T-cell (primary cell): ENCODE measurements around the gene ARMC5. TPM values are rescaled to one million over a fixed set of nuclear protein-coding genes. Genes with fewer than 3 reads are reported as not detected.
A peak's percentile ranks its signal among the peaks of the same experiment; 100 is the strongest.

Source experiments
- ATAC-seq, 4 experiments: fragments of 200-7000 bp in 3 of 4; fragments of 150-1000 bp in 1 of 4; cut with Tn5 transposase; replicated peaks in 1 of 4; 1 replicate in 3 of 4; 2 replicates in 1 of 4; pipeline ENCODE4 v1.10.0; 2021; ENCODE audit warnings: moderate library complexity in 3 of 4, mild to moderate bottlenecking in 2 of 4, moderate number of reproducible peaks in 1 of 4
- CTCF ChIA-PET, 2 donors: fragments of 300-600 bp; sonication (Branson Sonifier 250); formaldehyde crosslinking; loops; one replicate each; lab custom pipeline; 2022; ENCODE audit warnings: antibody characterized with exemption in 2 of 2; lab: Charles Lee
- POLR2A ChIA-PET, 2 donors: fragments of 300-600 bp; sonication (Branson Sonifier 250); formaldehyde crosslinking; loops; one replicate each; lab custom pipeline; 2022; ENCODE audit warnings: antibody characterized with exemption in 2 of 2; lab: Charles Lee
- DNase-seq, 35 experiments: peaks; one replicate each; pipeline versions ENCODE4 v3.0.0 to v3.0.0-alpha.2; 2013 to 2023
- H3K27ac ChIP-seq: one replicate; pipeline ENCODE4 v1.5.1; 2013; ENCODE audit warnings: low read length
- H3K27me3 ChIP-seq, 2 experiments: replicated peaks in 1 of 2; 1 replicate in 1 of 2; 2 replicates in 1 of 2; pipeline versions ENCODE4 v1.6.1 to v1.7.0; 2013; ENCODE audit warnings: low read length in 1 of 2, mixed read lengths in 1 of 2; ENCODE audit not compliant: control insufficient read depth in 2 of 2, insufficient read depth in 2 of 2; ENCODE audit errors: extremely low read depth in 1 of 2
- H3K36me3 ChIP-seq, 2 donors: 1 replicate in 1 of 2; 2 replicates in 1 of 2; pipeline versions ENCODE4 v1.6.1 to v1.7.0; 2013; ENCODE audit warnings: low read length in 1 of 2; ENCODE audit not compliant: control insufficient read depth in 2 of 2, insufficient read depth in 1 of 2; ENCODE audit errors: extremely low read depth in 1 of 2
- H3K4me1 ChIP-seq, 2 experiments: 1 replicate in 1 of 2; 2 replicates in 1 of 2; pipeline versions ENCODE4 v1.6.1 to v1.7.0; 2013; ENCODE audit warnings: low read length in 2 of 2, mixed read lengths in 1 of 2; ENCODE audit not compliant: insufficient read depth in 2 of 2, control insufficient read depth in 1 of 2; ENCODE audit errors: extremely low read depth in 1 of 2
- H3K4me3 ChIP-seq, 2 donors: 1 replicate in 1 of 2; 2 replicates in 1 of 2; pipeline versions ENCODE4 v1.5.1 to v1.7.0; 2013; ENCODE audit warnings: mild to moderate bottlenecking in 2 of 2, low read length in 1 of 2, moderate library complexity in 1 of 2; ENCODE audit not compliant: control insufficient read depth in 1 of 2; ENCODE audit errors: extremely low read depth in 1 of 2
- H3K9me3 ChIP-seq: 2 replicates; pipeline ENCODE4 v1.7.0; 2013
- H3K27ac Mint-ChIP-seq, 2 donors: one replicate each; pipeline ENCODE4 v1.8.0; 2020 to 2021; ENCODE audit warnings: mild to moderate bottlenecking in 2 of 2, mixed read lengths in 2 of 2
- H3K27me3 Mint-ChIP-seq, 2 donors: one replicate each; pipeline ENCODE4 v1.8.0; 2021 to 2022; ENCODE audit warnings: mixed read lengths in 2 of 2
- H3K36me3 Mint-ChIP-seq: one replicate; pipeline ENCODE4 v1.8.0; 2021; ENCODE audit warnings: mixed read lengths
- H3K4me1 Mint-ChIP-seq, 3 donors: one replicate each; pipeline ENCODE4 v1.8.0; 2020 to 2022; ENCODE audit warnings: mixed read lengths in 3 of 3, mild to moderate bottlenecking in 1 of 3
- H3K4me3 Mint-ChIP-seq, 3 donors: one replicate each; pipeline ENCODE4 v1.8.0; 2020 to 2022; ENCODE audit warnings: mild to moderate bottlenecking in 3 of 3, mixed read lengths in 3 of 3, moderate library complexity in 3 of 3
- H3K9me3 Mint-ChIP-seq, 3 donors: one replicate each; pipeline ENCODE4 v1.8.0; 2020 to 2022; ENCODE audit warnings: mixed read lengths in 3 of 3
- WGBS: methylation state at CpG from one replicate; pipeline ENCODE4 v1.1.5; 2013; ENCODE audit warnings: missing lambda C conversion rate; ENCODE audit not compliant: insufficient coverage; 5-methylcytosine and 5-hydroxymethylcytosine counted together
- total RNA-seq, 35 experiments: library from RNA in 6 of 35; stranded (reverse) in 6 of 35; fragments of 120-200 nt in 1 of 35; gene quantifications; one replicate each; pipeline versions ENCODE4 v1.2.1 to v1.2.4 and lab custom pipeline; 2013 to 2026

ARMC5 gene
- total RNA-seq, 5 donors from 2014 or later (not counting 1 experiment from before 2014, with no cell fraction given), result 9.3 to 16.6 (median 10.2) TPM

DNA sequence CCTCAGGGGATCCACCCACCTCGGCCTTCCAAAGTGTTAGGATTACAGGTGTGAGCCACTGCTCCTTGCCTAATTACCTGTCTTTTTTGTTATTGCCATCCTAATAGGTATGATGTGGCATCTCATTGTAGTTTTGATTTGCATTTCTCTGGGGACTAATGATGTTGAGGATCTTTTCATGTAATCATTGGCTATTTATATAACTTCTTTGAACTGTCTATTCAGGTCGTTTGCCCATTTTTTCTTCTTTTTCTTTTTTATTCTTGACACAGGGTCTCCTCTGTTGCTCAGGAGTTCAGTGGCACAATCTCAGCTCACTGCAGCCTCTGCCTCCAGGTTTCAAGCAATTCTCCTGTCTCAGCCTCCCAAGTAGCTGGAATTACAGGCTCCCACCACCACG is 11.3 kb downstream of the ARMC5 start:
- H3K27ac ChIP-seq, result no peak overlapping the region
- no peak for ATAC-seq
- H3K4me3 ChIP-seq, result no peak overlapping the region
- no peaks in the 10 kb centered on the region for H3K9me3 Mint-ChIP-seq
- H3K27me3 Mint-ChIP-seq, result peaks cover 6 to 18% of the 10 kb centered on the region in 2 donors
- ChIA-PET POLR2A (no interaction called here), CTCF (interaction anchor here in 1 of 2 donors (1.0 kb wide), 1 partner anchor 10 kb away, joined by 5 read pairs; no protein-coding TSS in a partner anchor)
- no peak for DNase-seq
- no peak overlapping the region for H3K27ac Mint-ChIP-seq
- peaks cover 13 to 22% (median 19%) of the 10 kb centered on the region in 3 donors for H3K4me1 Mint-ChIP-seq
- H3K36me3 Mint-ChIP-seq, result peaks cover 9% of the 10 kb centered on the region
- H3K4me3 Mint-ChIP-seq, result no peak overlapping the region
- peaks cover 0 to 24% of the 10 kb centered on the region in 2 experiments for H3K4me1 ChIP-seq
- peaks cover 0 to 28% of the 10 kb centered on the region in 2 experiments for H3K27me3 ChIP-seq
- no peaks in the 10 kb centered on the region for H3K9me3 ChIP-seq
- peaks cover 3 to 12% of the 10 kb centered on the region in 2 donors for H3K36me3 ChIP-seq
- whole genome bisulfite sequencing, result 60% methylated on average over 2 of the region's 3 CpGs

DNA sequence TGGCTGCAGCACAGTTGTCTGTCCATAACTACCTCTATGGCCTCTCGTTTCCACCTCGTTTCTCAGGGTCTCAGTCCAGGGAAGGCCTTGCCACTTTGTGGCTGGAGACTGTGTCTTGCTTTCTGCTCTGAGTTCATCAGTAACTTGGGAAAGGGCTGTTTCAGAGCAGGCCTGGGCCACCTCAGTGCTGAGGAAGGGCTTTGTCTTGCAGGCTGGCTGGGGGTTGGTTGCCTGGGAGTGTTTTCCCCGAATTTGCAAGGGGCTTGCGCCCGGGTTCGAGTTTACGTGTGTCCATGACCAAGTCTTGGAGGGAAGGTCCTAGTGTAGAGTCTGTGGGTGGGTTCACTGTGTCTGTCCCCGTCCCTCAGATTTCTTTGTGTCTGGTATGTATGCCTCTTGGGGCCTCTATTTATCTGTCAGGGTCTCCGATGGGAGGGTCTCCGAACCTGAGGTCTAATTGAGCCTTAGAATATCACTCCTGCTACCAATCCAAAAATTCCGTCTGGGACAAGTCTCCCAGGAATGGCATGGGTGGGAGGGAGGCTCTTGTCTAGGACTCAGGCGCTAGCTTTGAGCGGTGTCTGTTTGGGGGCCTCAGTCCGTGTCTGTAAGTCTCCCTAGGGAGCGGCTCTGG is 12.1 kb downstream of the ARMC5 start:
- peak overlapping the region in 2 of 3 donors; percentile 28 for H3K4me3 Mint-ChIP-seq
- peaks cover 0 to 30% of the 10 kb centered on the region in 2 experiments for H3K27me3 ChIP-seq

DNA sequence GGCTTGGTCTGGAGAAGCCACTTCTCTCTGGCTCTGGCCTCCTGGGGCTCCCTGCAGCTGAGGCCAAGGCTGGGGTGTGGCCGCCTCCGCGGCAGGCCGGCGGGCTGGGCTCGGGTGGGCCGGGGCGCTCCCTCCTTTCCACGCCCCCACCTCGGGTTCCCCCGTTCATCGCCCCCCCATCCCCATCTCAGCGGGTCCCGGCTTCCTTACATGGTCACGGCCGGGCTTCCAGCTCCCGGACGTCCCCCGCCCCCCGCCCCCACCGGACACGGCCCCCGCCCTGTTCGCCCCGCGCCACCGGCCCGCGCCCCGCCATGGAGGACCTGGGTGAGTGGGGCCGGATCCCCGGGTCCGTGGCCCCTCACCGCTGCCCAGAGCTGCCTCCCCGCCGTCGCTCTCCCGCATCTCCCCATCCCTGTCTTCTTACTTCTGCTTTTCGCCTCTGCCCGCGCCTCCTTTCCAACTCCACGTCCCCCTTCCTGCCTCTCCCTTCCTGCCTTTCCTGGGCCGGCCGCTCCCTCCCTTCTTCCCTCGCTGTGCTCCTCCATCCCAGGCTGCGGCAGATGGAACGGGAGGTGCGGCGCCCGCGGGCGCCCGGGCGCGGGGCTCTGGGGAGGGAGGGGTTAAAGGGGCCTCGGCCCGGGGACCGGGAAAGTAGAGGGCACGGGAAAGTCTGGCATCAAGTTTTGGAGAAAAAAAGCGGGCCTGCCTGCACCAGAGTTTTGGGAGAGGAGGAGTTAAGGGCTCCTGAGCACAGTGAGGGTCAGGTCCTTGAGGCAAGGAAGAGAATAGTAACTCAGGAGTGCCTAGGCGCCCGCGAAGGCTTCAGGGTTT is 12.8 kb downstream of the ARMC5 start, which contains the start of gene TGFB1I1:
Gene TGFB1I1 (plus strand): TSS at position 278 of the 834 bp plus-strand sequence. CDS start 37 bp downstream, at position 315.
- no peak for DNase-seq
- no peaks in the 10 kb centered on the region for H3K9me3 Mint-ChIP-seq
- Histone ChIP-seq H3K9me3 (no peaks in the 10 kb centered on the region), H3K4me1 (peaks cover 4 to 34% of the 10 kb centered on the region in 2 experiments), H3K27ac (no peak within 1 kb of the TSS), H3K27me3 (peaks cover 0 to 33% of the 10 kb centered on the region in 2 experiments), H3K4me3 (peak within 1 kb of the TSS; percentile 18 to 41), H3K36me3 (peaks cover 0 to 3% of the 10 kb centered on the region in 2 donors)
- peak within 1 kb of the TSS; percentile 15 to 68 for H3K27ac Mint-ChIP-seq
- H3K27me3 Mint-ChIP-seq, result peaks cover 6 to 18% of the 10 kb centered on the region in 2 donors
- POLR2A ChIA-PET, result interaction anchor here in 1 of 2 donors (0.6 kb wide), 1 partner anchor 428 kb away, joined by 12 read pairs; no protein-coding TSS in a partner anchor
- no peak for ATAC-seq
- H3K36me3 Mint-ChIP-seq, result peaks cover 3% of the 10 kb centered on the region
- peaks cover 16 to 27% (median 24%) of the 10 kb centered on the region in 3 donors for H3K4me1 Mint-ChIP-seq
- 5% methylated on average over 39 of the region's 63 CpGs for WGBS
- CTCF ChIA-PET, result interaction anchor here in 1 of 2 donors (0.6 kb wide), 1 partner anchor 226 kb away, joined by 3 read pairs; no protein-coding TSS in a partner anchor
- H3K4me3 Mint-ChIP-seq, result peak within 1 kb of the TSS; percentile 63 to 71 (median 63)

More for the DNA sequence above, 12.1 kb downstream of the ARMC5 start:
- H3K9me3 ChIP-seq, result no peaks in the 10 kb centered on the region
- no peaks in the 10 kb centered on the region for H3K9me3 Mint-ChIP-seq
- peak overlapping the region in 1 of 2 donors; percentile 18 for H3K4me3 ChIP-seq
- no peak overlapping the region for H3K27ac ChIP-seq
- ATAC-seq, result no peak
- H3K4me1 ChIP-seq, result peaks cover 4 to 32% of the 10 kb centered on the region in 2 experiments
- peaks cover 6 to 18% of the 10 kb centered on the region in 2 donors for H3K27me3 Mint-ChIP-seq
- WGBS, result 73% methylated on average over 7 of the region's 15 CpGs
- H3K4me1 Mint-ChIP-seq, result peaks cover 18 to 27% (median 25%) of the 10 kb centered on the region in 3 donors
- ChIA-PET POLR2A (no interaction called here), CTCF (interaction anchor here (0.6 to 1.0 kb wide), 2 partner anchors 11 to 227 kb away, joined by 3 to 5 read pairs; no protein-coding TSS in a partner anchor)
- H3K36me3 ChIP-seq, result peaks cover 3 to 5% of the 10 kb centered on the region in 2 donors
- no peak overlapping the region for H3K27ac Mint-ChIP-seq
- peaks cover 8% of the 10 kb centered on the region for H3K36me3 Mint-ChIP-seq
- no peak for DNase-seq

GRCh38 chr16:31472709-31473203 is 13.5 kb downstream of the ARMC5 start:
- H3K36me3 ChIP-seq, result peaks cover 0 to 3% of the 10 kb centered on the region in 2 donors
- H3K27ac ChIP-seq, result no peak overlapping the region
- POLR2A ChIA-PET, result no interaction called here
- CTCF ChIA-PET, result no interaction called here
- H3K27me3 ChIP-seq, result peaks cover 0 to 33% of the 10 kb centered on the region in 2 experiments
- Mint-ChIP-seq H3K4me3 (peak overlapping the region; percentile 63 to 71 (median 63)), H3K9me3 (no peaks in the 10 kb centered on the region), H3K4me1 (peaks cover 16 to 24% (median 19%) of the 10 kb centered on the region in 3 donors), H3K27me3 (peaks cover 6 to 18% of the 10 kb centered on the region in 2 donors), H3K27ac (peak overlapping the region in 1 of 2 donors; percentile 15), H3K36me3 (no peaks in the 10 kb centered on the region)
- peaks cover 4 to 38% of the 10 kb centered on the region in 2 experiments for H3K4me1 ChIP-seq
- peak in 9 of 35 experiments; percentile 14 to 54 (median 37) for DNase-seq
- no peaks in the 10 kb centered on the region for H3K9me3 ChIP-seq
- no peak overlapping the region for H3K4me3 ChIP-seq
- ATAC-seq, result no peak
- WGBS, result 72% methylated on average over 17 of the region's 20 CpGs

- H3K36me3 Mint-ChIP-seq, result no peaks in the 10 kb centered on the region
- peaks cover 0 to 3% of the 10 kb centered on the region in 2 donors for H3K36me3 ChIP-seq
- ChIA-PET CTCF (no interaction called here), POLR2A (no interaction called here)
- peaks cover 22 to 27% (median 22%) of the 10 kb centered on the region in 3 donors for H3K4me1 Mint-ChIP-seq
- H3K9me3 Mint-ChIP-seq, result no peaks in the 10 kb centered on the region
- ATAC-seq, result no peak
- H3K27ac ChIP-seq, result no peak overlapping the region
- H3K9me3 ChIP-seq, result no peaks in the 10 kb centered on the region
- no peak overlapping the region for H3K4me3 ChIP-seq
- peaks cover 6 to 18% of the 10 kb centered on the region in 2 donors for H3K27me3 Mint-ChIP-seq
- DNase-seq, result no peak
- peaks cover 4 to 41% of the 10 kb centered on the region in 2 experiments for H3K4me1 ChIP-seq
- peak overlapping the region in 2 of 3 donors; percentile 0 to 63 for H3K4me3 Mint-ChIP-seq
- 89% methylated on average over 7 of the region's 17 CpGs for WGBS
- H3K27ac Mint-ChIP-seq, result no peak overlapping the region
- peaks cover 0 to 33% of the 10 kb centered on the region in 2 experiments for H3K27me3 ChIP-seq
These were observed 14.1 kb downstream of the ARMC5 start for GRCh38 chr16:31473264-31473984.
